H1 (cell line): ENCODE data around the gene FTCDNL1.

Experiments used
- RFX5 ChIP-seq: IDR thresholded peaks from 2 replicates; pipeline ENCODE4 v1.6.1; 2011; ENCODE audit warnings: low read depth, low read length, improper control_type of control experiment, borderline replicate concordance
- SP1 ChIP-seq: IDR thresholded peaks from 2 replicates; pipeline ENCODE4 v1.6.1; 2011; ENCODE audit warnings: low read depth, low read length
- SUZ12 ChIP-seq: fragments of 200-600 bp; sonication (generic); IDR thresholded peaks from 2 replicates; pipeline ENCODE4 v1.6.1; 2012; ENCODE audit warnings: mild to moderate bottlenecking, inconsistent platforms, low read length, moderate library complexity, mixed read lengths
- ZNF274 ChIP-seq: IDR thresholded peaks from 2 replicates; pipeline ENCODE4 v1.7.0; 2012; ENCODE audit warnings: low read length, borderline replicate concordance; ENCODE audit errors: extremely low read depth
- TF ChIP-seq, protein P1 (sequence below): IDR thresholded peaks from 2 replicates; pipeline ENCODE4 v1.6.1; 2012; ENCODE audit warnings: inconsistent platforms

DNA sequence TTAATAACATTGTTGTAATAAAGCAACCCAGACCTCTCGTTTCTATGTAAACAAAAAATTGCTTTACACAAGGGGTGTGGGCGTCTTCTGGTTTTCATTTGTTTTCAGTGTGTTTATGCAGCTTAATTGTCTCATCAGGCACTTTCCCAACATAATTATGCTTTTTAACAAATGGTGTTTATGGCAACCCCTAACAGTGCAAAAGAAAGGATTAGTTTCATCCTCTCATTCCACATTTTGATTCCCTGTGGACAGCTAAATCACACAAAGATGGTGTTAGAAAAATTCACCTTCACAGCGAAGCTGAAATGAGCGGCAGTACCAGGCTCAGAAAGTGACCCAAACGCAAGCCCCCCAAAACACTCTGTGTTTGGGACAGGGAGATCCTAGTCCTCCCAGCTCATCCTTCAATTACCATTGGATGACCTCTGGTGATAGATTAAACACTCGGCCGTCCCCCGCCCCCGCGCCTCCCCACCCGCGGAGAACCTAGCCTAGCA lies 724 bp downstream of the FTCDNL1 start:
- TF ChIP-seq SP1 = no peak
- TF ChIP-seq, protein P1, sequence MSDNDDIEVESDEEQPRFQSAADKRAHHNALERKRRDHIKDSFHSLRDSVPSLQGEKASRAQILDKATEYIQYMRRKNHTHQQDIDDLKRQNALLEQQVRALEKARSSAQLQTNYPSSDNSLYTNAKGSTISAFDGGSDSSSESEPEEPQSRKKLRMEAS = no peak
- no peak for TF ChIP-seq SUZ12
- no peak for TF ChIP-seq RFX5
- no peak for TF ChIP-seq ZNF274
